Fibroblast of skin of right biceps (primary cell): ENCODE data around the gene ABI1.
"Not testable (repeated sequence)": the region's sequence is repeated elsewhere in the genome, so short reads cannot be mapped to it uniquely, and the experiment has no call there.

ENCODE experiments used
- DNase-seq: peaks from one replicate; pipeline ENCODE4 v3.0.0-alpha.2; 2013

ABI1 gene

GRCh38 chr10:26804418-26805393 lies 56.1 kb downstream of the ABI1 start:
- no peak for DNase-seq

DNA sequence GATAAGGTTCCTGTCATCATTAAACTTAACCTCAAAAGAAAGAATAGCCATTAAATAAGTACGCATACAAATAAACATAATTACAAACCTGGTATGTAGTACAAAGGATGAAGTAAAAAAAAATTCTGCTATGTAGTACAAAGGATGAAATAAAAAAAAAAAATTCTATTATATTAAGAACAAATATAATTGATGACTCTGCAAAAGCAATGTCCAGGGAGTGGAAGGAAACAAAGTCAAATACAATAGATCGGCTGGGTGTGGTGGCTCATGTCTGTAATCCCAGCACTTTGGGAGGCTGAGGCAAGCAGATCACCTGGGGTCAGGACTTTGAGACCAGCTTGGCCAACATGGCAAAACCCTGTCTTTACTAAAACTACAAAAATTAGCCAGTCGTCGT lies 56.9 kb downstream of the ABI1 start:
- DNase-seq: no peak

- DNase-seq: no peak
These were observed 58.2 kb downstream of the ABI1 start for GRCh38 chr10:26802527-26802926.

DNA sequence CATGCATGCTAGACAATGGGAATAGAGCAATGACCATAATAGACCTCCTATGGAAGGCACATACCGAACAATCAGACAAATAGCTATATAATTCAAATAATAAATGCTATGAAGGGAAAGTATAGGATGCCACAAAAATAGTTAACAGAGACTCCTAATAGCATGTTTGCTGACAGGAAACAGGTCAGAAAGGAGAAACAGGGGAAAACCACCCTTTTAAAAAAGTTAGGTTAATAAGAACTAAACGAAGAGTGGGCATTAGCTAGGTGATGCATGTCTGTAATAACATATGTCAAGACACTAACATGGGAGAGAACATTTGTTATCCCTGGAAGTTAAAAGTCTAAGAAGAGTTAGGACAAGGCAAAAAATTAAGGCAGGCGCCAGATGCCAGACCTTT lies 58.9 kb downstream of the ABI1 start:
- no peak for DNase-seq

DNA sequence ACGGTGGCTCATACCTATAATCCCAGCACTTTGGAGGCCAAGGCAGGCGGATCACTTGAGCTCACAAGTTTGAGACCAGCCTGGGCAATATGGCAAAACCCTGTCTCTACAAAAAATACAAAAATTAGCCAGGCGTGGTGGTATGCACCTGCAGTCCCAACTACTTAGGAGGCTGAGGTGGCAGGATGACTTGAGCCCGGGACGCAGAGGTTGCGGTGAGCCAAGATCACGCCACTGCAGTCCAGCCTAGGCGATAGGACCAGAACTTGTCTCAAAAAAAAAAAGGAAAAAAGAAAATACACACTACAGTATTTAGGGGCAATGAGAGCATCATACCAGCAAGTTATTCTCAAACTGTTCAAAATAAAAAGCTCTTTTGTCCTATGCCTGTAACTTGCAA lies 59.5 kb downstream of the ABI1 start:
- DNase-seq: no peak

GRCh38 chr10:26800468-26800867 lies 60.3 kb downstream of the ABI1 start:
- DNase-seq: no peak

- no peak for DNase-seq
These were observed 61.4 kb downstream of the ABI1 start for GRCh38 chr10:26799342-26799741.

DNA sequence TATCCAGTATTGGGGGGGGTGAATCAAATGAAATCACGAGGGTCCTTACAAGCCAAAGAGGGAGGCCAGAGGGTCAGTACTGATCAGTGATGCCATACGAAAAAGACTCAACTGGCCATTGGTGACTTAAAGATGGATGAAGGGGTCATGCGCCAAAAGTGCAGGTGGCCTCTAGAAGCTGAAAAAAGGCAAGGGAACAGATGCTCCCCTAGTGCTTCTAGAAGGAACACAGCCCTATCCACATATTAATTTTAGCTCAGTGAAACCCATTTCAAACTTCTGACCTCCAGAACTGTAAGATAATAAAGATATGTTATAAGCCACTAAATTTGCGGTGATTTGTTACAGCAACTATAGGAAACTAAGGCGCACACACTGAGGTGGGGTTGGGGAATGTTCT lies 62.5 kb downstream of the ABI1 start:
- DNase-seq: no peak

GRCh38 chr10:26797340-26797739 lies 63.4 kb downstream of the ABI1 start:
- no peak for DNase-seq

- no peak for DNase-seq
These were observed 67.8 kb downstream of the ABI1 start for GRCh38 chr10:26792758-26793495.

DNA sequence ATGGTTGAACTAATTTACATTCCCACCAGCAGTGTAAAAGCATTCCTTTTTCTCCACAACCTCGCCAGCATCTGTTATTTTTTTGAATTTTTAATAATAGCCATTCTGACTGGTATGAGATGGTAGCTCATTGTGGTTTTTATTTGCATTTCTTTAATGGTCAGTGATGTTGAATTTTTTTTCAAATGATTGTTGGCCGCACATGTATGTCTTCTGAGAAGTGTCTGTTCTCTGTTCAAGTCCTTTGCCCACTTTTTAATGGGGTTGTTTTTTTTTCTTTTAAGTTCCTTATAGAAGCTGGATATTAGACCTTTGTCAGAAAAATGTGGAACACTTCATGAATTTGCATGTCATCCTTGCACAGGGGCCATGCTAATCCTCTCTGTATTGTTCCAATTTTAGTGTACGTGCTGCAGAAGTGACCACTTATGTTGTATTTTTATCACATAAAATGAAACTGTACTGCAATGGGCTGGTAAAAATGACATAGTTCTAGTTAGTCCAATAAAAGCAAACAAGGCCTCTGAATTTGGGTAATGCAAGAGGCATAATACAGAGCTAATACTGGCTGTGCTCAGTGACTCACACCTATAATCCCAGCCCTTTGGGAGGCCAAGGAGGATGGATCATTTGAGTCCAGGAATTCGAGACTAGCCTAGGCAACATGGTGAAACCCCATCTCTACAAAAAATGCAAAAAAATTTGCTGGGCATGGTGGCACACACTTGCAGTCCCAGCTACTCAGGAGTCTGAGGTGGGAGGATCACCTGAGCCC lies 70.3 kb downstream of the ABI1 start:
- DNase-seq: peak; percentile 42

GRCh38 chr10:26789779-26790178 lies 71.0 kb downstream of the ABI1 start:
- DNase-seq: not testable (repeated sequence)

DNA sequence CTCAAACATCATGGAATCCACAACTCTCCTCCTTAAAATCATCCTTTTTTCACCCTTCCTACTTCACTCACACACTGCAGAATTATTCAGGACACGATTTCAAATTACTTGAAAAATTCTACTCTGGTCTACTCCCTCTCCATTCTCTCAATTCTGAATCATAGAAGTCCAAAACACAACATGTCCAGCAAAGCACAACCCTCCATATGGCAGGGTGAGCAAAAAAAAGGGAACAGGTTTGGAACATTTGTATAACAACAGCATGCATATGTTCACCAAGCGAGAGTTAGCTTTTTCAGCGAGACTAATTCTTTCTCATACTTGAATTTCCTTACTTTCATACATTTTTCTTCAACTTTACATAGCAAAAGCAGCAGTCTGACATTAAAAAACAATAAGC lies 73.4 kb downstream of the ABI1 start:
- DNase-seq: no peak

DNA sequence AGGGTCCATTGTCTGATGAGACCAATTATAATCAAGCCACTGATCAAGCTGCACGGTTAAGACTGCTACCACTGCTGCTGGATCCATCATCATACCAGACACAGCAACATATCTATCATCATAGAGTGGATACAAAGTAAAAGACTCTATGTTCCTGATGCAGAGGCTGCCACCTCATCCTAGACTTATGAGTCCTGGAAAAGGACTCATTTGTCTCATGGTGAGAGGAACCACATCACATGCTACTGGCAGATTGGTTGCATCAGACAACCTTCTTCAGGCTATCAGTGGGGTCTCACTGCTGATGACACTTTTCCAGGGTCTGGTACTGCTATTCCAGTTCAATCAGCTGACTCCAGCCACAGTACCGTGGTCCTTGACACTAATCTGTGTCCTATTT lies 79.0 kb downstream of the ABI1 start:
- peak; percentile 61 for DNase-seq

DNA sequence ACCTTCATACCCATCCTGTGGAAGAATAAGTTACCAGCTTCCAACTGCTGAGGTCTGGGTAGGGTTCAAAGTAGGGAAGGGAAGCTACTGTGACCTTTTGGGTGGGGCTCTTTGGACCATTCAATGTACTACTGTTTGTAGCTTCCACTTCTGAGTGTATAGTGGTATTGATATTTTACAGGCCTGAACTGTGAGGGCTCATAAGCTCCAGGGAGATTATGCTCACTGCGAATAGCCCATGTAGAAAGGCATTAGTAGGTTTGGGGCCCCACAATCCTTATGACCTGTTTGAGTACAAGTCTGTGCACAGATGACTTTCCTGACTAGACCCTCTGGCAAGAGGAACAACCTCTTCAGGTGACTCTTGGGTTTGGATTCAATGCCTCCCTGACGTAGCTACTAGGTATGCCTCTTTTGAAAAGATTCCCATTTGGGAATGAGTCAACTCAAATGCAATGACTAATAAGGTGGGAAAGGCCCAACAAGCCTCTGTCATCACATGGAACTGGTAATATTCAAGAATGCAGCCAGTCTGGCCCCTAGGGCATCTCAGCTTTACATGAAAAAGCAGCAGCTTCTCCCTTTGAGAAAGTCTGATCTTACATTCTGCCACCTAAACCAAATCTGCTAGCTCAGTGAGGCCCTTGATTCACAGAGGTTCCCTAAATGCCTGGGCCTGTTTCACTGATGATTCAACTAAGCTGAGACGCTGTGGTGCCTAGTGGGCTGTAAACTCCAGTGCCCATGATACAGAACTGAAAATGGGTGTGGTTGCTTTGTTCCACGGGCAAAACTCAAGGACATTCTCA lies 79.8 kb downstream of the ABI1 start:
- DNase-seq: peak; percentile 93

GRCh38 chr10:26780106-26780792 lies 80.5 kb downstream of the ABI1 start:
- DNase-seq: no peak

GRCh38 chr10:26779176-26779860 lies 81.4 kb downstream of the ABI1 start:
- DNase-seq: no peak

DNA sequence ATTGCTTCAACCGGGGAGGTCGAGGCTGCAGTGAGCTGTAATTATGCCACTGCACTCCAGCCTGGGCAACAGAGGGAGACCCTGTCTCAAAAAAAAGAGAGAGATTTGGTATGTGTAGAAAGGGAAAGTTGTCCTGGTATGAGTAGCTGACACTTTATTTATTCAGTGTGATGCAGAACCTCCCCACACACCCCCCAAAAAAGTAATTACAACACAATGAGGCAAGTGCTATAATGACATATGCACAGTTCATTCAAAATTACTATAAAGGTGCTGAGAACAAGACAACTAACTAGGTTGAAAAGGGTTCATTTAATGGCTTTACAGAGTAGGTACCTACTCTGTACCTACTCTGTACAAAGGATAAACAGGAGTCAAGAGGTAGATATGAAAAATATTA lies 83.1 kb downstream of the ABI1 start:
- no peak for DNase-seq

DNA sequence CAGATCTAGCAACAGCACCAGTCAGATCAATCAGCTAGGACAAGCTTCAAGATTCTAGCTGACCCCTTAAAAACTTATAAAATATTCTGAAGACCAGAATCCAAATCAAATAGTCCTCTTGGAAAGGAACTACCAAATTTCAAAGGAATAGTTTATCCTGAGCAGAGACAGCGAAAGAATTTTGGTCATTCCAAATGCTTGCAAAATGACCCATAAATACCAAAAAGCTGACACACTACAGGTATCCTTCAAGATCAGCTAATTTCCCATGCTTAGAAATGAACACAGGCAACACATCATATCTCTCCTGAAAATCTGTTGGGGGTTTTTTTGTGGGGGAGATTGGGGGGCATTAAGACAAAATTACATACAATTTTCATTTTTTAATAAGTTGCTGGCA lies 84.5 kb downstream of the ABI1 start:
- peak; percentile 33 for DNase-seq

- DNase-seq: peak; percentile 16
These were observed 87.1 kb downstream of the ABI1 start for GRCh38 chr10:26773633-26774032.

DNA sequence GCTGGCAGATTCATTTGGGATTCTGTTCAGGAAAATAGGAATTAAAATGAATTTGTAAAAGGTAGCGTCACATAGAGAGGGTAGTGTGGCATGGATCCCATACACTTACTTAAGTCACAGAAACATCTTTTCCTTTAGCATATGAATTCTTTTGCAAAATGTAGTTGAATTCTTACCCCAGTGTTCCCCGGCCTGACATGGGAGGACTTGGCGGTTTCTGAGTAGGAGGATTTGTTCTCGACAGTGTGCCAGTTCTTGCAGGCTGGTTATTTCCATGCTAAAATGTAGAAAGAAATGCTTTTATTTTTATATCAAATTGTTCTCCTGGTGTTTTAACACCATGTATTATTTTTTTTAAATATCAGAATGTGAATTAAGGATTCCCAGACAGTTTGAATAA lies 90.7 kb downstream of the ABI1 start:
- no peak for DNase-seq
